T-cell (primary cell): Measurements from ENCODE around the gene RAX2. TPM values are rescaled to one million over a fixed set of nuclear protein-coding genes. Genes with fewer than 3 reads are reported as not detected.

Experiments
- ATAC-seq, 4 experiments: fragments of 200-7000 bp in 3 of 4; fragments of 150-1000 bp in 1 of 4; cut with Tn5 transposase; replicated peaks in 1 of 4; 1 replicate in 3 of 4; 2 replicates in 1 of 4; pipeline ENCODE4 v1.10.0; 2021; ENCODE audit warnings: moderate library complexity in 3 of 4, mild to moderate bottlenecking in 2 of 4, moderate number of reproducible peaks in 1 of 4
- CTCF ChIA-PET, 2 donors: fragments of 300-600 bp; sonication (Branson Sonifier 250); formaldehyde crosslinking; loops; one replicate each; lab custom pipeline; 2022; ENCODE audit warnings: antibody characterized with exemption in 2 of 2; lab: Charles Lee
- POLR2A ChIA-PET, 2 donors: fragments of 300-600 bp; sonication (Branson Sonifier 250); formaldehyde crosslinking; loops; one replicate each; lab custom pipeline; 2022; ENCODE audit warnings: antibody characterized with exemption in 2 of 2; lab: Charles Lee
- DNase-seq, 35 experiments: peaks; one replicate each; pipeline versions ENCODE4 v3.0.0 to v3.0.0-alpha.2; 2013 to 2023
- H3K27ac ChIP-seq: one replicate; pipeline ENCODE4 v1.5.1; 2013; ENCODE audit warnings: low read length
- H3K27me3 ChIP-seq, 2 experiments: replicated peaks in 1 of 2; 1 replicate in 1 of 2; 2 replicates in 1 of 2; pipeline versions ENCODE4 v1.6.1 to v1.7.0; 2013; ENCODE audit warnings: low read length in 1 of 2, mixed read lengths in 1 of 2; ENCODE audit not compliant: control insufficient read depth in 2 of 2, insufficient read depth in 2 of 2; ENCODE audit errors: extremely low read depth in 1 of 2
- H3K36me3 ChIP-seq, 2 donors: 1 replicate in 1 of 2; 2 replicates in 1 of 2; pipeline versions ENCODE4 v1.6.1 to v1.7.0; 2013; ENCODE audit warnings: low read length in 1 of 2; ENCODE audit not compliant: control insufficient read depth in 2 of 2, insufficient read depth in 1 of 2; ENCODE audit errors: extremely low read depth in 1 of 2
- H3K4me1 ChIP-seq, 2 experiments: 1 replicate in 1 of 2; 2 replicates in 1 of 2; pipeline versions ENCODE4 v1.6.1 to v1.7.0; 2013; ENCODE audit warnings: low read length in 2 of 2, mixed read lengths in 1 of 2; ENCODE audit not compliant: insufficient read depth in 2 of 2, control insufficient read depth in 1 of 2; ENCODE audit errors: extremely low read depth in 1 of 2
- H3K4me3 ChIP-seq, 2 donors: 1 replicate in 1 of 2; 2 replicates in 1 of 2; pipeline versions ENCODE4 v1.5.1 to v1.7.0; 2013; ENCODE audit warnings: mild to moderate bottlenecking in 2 of 2, low read length in 1 of 2, moderate library complexity in 1 of 2; ENCODE audit not compliant: control insufficient read depth in 1 of 2; ENCODE audit errors: extremely low read depth in 1 of 2
- H3K9me3 ChIP-seq: 2 replicates; pipeline ENCODE4 v1.7.0; 2013
- H3K27ac Mint-ChIP-seq, 2 donors: one replicate each; pipeline ENCODE4 v1.8.0; 2020 to 2021; ENCODE audit warnings: mild to moderate bottlenecking in 2 of 2, mixed read lengths in 2 of 2
- H3K27me3 Mint-ChIP-seq, 2 donors: one replicate each; pipeline ENCODE4 v1.8.0; 2021 to 2022; ENCODE audit warnings: mixed read lengths in 2 of 2
- H3K36me3 Mint-ChIP-seq: one replicate; pipeline ENCODE4 v1.8.0; 2021; ENCODE audit warnings: mixed read lengths
- H3K4me1 Mint-ChIP-seq, 3 donors: one replicate each; pipeline ENCODE4 v1.8.0; 2020 to 2022; ENCODE audit warnings: mixed read lengths in 3 of 3, mild to moderate bottlenecking in 1 of 3
- H3K4me3 Mint-ChIP-seq, 3 donors: one replicate each; pipeline ENCODE4 v1.8.0; 2020 to 2022; ENCODE audit warnings: mild to moderate bottlenecking in 3 of 3, mixed read lengths in 3 of 3, moderate library complexity in 3 of 3
- H3K9me3 Mint-ChIP-seq, 3 donors: one replicate each; pipeline ENCODE4 v1.8.0; 2020 to 2022; ENCODE audit warnings: mixed read lengths in 3 of 3
- WGBS: methylation state at CpG from one replicate; pipeline ENCODE4 v1.1.5; 2013; ENCODE audit warnings: missing lambda C conversion rate; ENCODE audit not compliant: insufficient coverage; 5-methylcytosine and 5-hydroxymethylcytosine counted together
- total RNA-seq, 35 experiments: library from RNA in 6 of 35; stranded (reverse) in 6 of 35; fragments of 120-200 nt in 1 of 35; gene quantifications; one replicate each; pipeline versions ENCODE4 v1.2.1 to v1.2.4 and lab custom pipeline; 2013 to 2026

RAX2 gene
- total RNA-seq, 5 donors from 2014 or later (not counting 1 experiment from before 2014, with no cell fraction given) = not detected

DNA sequence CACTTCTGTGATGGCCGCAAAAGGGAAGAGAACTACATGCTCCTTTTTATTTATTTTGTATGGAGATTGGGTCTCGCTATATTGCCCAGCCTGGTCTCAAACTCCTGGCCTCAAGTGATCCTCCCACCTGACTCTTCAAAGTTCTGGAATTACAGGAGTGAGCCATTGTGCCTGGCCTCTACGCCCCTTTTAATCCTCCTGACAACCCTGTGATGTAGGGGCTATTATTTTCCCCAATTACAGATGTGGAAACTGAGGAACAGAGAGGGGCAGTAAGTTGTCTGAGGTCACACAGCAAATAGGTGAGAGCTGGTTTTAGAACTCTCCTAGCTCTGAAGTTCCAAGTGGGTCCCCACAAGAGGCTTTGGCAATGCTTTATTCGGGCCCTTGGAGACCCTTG, 52.2 kb downstream of the RAX2 start:
- H3K9me3 Mint-ChIP-seq = no peaks in the 10 kb centered on the region
- Histone ChIP-seq H3K4me3 (no peak overlapping the region), H3K27ac (no peak overlapping the region), H3K4me1 (peaks cover 7 to 34% of the 10 kb centered on the region in 2 experiments), H3K27me3 (peaks cover 8 to 45% of the 10 kb centered on the region in 2 experiments), H3K36me3 (no peaks in the 10 kb centered on the region), H3K9me3 (no peaks in the 10 kb centered on the region)
- H3K27ac Mint-ChIP-seq = no peak overlapping the region
- no peak overlapping the region for H3K4me3 Mint-ChIP-seq
- peaks cover 0 to 4% of the 10 kb centered on the region in 2 donors for H3K27me3 Mint-ChIP-seq
- peaks cover 16 to 25% (median 16%) of the 10 kb centered on the region in 3 donors for H3K4me1 Mint-ChIP-seq
- ChIA-PET POLR2A (no interaction called here), CTCF (interaction anchor here in 1 of 2 donors (0.9 kb wide), 1 partner anchor 103 kb away, joined by 4 read pairs; no protein-coding TSS in a partner anchor)
- no peak for DNase-seq
- ATAC-seq = no peak
- no CpG with 5 or more reads among the region's 4 CpGs for WGBS
- no peaks in the 10 kb centered on the region for H3K36me3 Mint-ChIP-seq

Other genes starting within 250 kb of the RAX2 start
- gene TEKTIP1, start 233.1 kb downstream of the RAX2 start, total RNA-seq = 10 to 100 TPM in 3 of 5 donors, 1 to 10 TPM in 2; 7.7 to 12.4 (median 10.3) TPM
- gene MFSD12, start 214.6 kb downstream of the RAX2 start, total RNA-seq = 100 to 1,000 TPM in 3 of 5 donors, 10 to 100 TPM in 2; 81.2 to 147 (median 141) TPM
- gene HMG20B, start 199.3 kb downstream of the RAX2 start, total RNA-seq = 10 to 100 TPM; 38.0 to 81.6 (median 74.7) TPM
- 1 to 10 TPM; 1.5 to 4.3 (median 2.7) TPM for gene GIPC3, start 186.8 kb downstream of the RAX2 start, total RNA-seq
- gene TBXA2R, start 165.4 kb downstream of the RAX2 start, total RNA-seq = 10 to 100 TPM in 1 of 5 donors, 1 to 10 TPM in 4; 2.4 to 11.2 (median 7.1) TPM
- gene CACTIN, start 145.4 kb downstream of the RAX2 start, total RNA-seq = 10 to 100 TPM; 25.9 to 59.0 (median 55.8) TPM
- gene PIP5K1C, start 71.8 kb downstream of the RAX2 start, total RNA-seq = 10 to 100 TPM; 25.6 to 35.0 (median 32.1) TPM
- gene TJP3, start 63.8 kb downstream of the RAX2 start, total RNA-seq = 10 to 100 TPM; 12.6 to 28.9 (median 19.4) TPM
- gene APBA3, start 10.5 kb downstream of the RAX2 start, total RNA-seq = 10 to 100 TPM; 57.3 to 99.0 (median 78.2) TPM
- gene MRPL54, start 9.5 kb downstream of the RAX2 start, total RNA-seq = 10 to 100 TPM; 46.9 to 77.8 (median 52.2) TPM
- 10 to 100 TPM in 4 of 5 donors, 1 to 10 TPM in 1; 9.2 to 41.4 (median 20.6) TPM for gene MATK, start 14.2 kb upstream of the RAX2 start, total RNA-seq
- gene ZFR2, start 96.8 kb upstream of the RAX2 start, total RNA-seq = 1 to 10 TPM in 3 of 5 donors, under 1 TPM in 2; 0.56 to 1.8 (median 1.4) TPM
- gene ATCAY, start 108.5 kb upstream of the RAX2 start, total RNA-seq = under 1 TPM in 1 of 5 donors, not detected in 4; 0.03 TPM
- gene NMRK2, start 160.8 kb upstream of the RAX2 start, total RNA-seq = not detected
- 10 to 100 TPM; 30.3 to 51.2 (median 44.9) TPM for gene DAPK3, start 198.9 kb upstream of the RAX2 start, total RNA-seq
- 1,000 to 10,000 TPM; 2,379 to 2,775 (median 2,439) TPM for gene EEF2, start 213.2 kb upstream of the RAX2 start, total RNA-seq
- 10 to 100 TPM; 21.8 to 42.6 (median 31.4) TPM for gene PIAS4, start 235.5 kb upstream of the RAX2 start, total RNA-seq